Activated CD8-positive, alpha-beta memory T cell treated with anti-CD3 and anti-CD28 coated beads, Interleukin-2, amount 50 U/mL, for 4 hours (primary cell): ENCODE results near the gene TSPAN9.
A peak's percentile ranks its signal among the peaks of the same experiment; 100 is the strongest.

Experiments used
- DNase-seq: peaks from one replicate; pipeline ENCODE4 v3.0.0-alpha.2; 2020

TSPAN9 gene, protein sequence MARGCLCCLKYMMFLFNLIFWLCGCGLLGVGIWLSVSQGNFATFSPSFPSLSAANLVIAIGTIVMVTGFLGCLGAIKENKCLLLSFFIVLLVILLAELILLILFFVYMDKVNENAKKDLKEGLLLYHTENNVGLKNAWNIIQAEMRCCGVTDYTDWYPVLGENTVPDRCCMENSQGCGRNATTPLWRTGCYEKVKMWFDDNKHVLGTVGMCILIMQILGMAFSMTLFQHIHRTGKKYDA

DNA sequence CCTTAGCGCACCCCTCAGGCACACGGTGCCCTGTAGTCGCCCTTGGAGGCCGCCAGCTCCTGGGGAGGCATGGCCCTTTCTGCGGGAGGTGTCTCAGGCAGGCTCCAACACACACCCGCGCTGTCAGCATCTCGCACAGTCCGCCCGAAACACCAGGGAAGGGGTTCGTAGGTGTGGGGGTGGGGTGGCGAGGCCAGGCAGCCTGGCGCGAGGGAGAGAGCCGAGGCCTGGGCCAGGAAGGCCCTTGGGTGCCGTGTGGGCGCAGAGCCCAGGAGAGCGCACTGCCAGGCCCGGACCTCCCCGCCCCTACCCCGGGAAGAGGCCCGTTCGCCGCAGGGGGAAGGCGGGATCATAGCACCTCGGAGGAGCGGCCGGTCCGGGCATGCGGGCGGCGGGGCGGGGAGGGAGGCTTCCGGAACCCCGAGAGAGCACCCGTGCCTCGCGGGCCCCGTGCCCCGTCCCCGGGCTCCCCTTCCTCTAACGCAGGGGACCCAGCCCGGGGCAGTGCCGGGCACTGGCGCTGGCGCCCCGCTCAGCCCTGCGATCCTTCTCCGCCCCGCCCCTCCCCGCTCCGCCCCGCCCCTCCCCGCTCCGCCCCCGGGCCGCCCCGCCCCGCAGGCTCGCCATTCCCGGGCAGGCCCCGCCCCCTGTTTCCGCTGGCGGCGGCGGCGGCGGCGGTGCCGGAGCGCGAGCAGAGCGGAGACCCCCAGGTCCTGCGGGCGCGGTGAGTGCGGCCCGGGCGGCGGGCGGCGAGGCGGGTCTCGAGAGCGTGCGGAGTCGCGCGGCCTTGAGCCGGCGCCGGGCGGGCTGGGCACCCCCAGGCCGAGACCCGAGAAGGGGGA lies at the start of gene TSPAN9:
TSS of gene TSPAN9 (plus strand) at position 650 of the 842 bp plus-strand sequence. CDS start 123,815 bp downstream, outside the sequence.
- DNase-seq, result peak; percentile 72

DNA sequence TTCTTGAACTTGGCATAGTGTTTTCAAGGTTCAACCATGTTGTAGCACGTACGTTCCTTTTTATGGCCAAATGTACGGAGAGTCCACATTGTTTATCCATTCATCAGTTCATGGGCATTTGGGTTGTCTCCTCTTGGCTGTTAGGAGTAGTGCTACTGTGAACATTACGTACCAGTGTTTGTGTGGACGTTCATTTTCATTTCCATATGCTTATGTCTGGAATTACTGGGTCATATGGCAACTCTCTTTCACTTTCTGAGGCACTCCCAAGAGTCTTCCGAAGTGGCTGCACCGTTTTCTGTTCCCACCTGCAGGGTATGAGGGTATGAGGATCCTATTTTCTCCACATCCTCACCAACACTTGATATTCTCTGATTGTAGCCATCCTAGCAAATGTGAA lies 49.1 kb upstream of the TSPAN9 start:
- DNase-seq, result no peak

DNA sequence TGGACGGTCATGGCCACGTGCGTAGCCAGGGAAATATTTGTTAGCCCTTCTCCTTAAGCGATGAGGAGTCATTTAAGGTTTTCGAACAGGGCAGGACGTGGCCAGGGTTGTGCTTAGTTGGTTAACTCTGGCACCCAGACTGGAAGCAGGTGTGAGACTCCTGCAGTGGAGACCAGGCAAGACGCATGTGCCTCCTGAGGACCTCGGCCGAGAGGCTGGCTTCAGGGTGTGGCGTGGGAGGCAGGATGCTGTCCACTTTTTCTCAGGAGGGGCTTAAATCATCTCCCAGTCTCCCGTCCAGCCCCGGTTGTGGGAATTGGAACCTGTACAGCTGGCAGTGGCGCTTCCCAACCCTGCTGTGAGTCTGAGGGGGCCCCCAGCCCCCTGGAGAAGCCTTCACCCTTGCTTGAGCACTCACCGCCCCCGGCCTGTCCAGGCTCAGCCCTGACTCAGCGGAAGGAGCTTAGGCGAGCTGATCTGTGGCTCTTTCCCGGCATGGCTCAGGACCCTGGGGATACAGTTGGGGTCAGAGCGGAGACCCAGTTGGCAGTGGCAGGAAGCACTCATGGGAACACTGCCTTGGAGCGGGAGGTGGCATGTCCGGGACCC lies 46.3 kb upstream of the TSPAN9 start:
- no peak for DNase-seq

DNA sequence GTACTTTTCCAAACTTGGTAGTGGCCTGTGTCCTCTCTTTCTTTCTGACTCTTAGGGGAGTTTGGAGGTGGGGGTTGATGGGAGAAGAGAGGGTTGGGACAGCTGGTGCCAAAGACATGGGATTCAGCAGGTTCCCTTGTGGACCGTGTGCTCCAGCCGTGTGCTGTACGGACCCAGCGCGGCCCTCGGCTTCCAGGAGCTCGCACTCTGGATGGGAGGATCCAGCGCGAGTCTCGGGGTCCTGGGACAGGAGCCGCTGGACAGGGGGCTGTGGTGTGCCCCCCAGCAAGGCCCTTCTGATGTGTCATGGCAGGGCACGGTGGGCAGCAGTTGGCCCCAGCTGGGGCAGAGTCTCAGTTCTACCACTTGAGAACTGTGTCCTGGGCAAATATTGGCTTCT lies 45.0 kb upstream of the TSPAN9 start:
- no peak for DNase-seq

DNA sequence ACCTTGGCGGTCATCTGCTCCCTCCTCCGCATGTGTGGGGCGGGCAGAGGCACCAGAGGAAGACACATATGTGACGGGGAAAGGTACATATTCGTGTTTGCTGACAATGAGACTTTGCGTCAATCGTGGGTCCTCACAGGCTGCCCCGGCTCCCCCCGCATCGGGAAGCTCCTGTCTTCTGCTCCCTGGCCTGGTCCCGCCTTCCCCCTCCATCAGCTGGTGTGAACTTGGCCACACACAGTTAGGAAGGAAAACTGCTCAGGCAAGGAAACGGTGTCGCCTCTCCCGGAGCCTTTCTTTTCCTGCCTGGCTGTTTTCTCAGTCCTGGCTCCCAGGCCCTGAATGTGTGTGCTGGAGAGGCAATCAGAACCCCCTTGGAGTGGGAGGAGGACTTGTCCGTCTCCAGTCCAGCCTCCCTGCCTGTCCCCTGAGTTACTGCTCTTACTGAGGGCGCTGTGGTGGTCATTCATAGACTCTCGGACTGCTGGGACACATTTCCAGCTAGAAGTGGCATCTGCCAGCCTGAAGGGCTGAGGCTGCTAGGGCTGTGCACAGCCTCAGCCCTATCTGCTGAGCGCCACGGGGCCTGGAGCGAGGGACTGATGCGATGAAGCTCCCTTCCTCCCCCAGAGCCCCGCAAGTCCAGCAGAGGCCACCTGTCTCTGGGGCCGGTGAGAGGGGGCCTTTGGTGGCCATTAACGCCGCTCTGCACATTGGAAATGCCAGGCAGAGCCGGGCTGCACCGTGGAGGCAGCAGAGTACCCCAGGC lies 44.2 kb upstream of the TSPAN9 start:
- DNase-seq, result no peak

DNA sequence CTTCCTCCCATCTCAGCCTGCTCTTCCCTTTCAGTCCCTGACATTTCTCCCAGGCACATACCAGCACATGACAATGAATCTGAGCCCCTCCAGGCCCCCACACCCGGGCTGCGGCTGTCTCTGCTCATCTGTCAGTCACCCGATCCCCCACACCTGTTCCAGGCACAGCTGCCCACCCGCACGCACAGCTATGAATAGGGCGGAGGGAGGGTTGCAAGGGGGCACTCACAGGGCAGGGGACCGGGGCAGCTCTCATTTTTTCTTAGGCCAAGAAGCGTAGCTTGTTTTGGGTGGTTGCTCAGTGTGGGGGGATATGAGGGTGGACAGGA lies 43.7 kb upstream of the TSPAN9 start:
- no peak for DNase-seq

DNA sequence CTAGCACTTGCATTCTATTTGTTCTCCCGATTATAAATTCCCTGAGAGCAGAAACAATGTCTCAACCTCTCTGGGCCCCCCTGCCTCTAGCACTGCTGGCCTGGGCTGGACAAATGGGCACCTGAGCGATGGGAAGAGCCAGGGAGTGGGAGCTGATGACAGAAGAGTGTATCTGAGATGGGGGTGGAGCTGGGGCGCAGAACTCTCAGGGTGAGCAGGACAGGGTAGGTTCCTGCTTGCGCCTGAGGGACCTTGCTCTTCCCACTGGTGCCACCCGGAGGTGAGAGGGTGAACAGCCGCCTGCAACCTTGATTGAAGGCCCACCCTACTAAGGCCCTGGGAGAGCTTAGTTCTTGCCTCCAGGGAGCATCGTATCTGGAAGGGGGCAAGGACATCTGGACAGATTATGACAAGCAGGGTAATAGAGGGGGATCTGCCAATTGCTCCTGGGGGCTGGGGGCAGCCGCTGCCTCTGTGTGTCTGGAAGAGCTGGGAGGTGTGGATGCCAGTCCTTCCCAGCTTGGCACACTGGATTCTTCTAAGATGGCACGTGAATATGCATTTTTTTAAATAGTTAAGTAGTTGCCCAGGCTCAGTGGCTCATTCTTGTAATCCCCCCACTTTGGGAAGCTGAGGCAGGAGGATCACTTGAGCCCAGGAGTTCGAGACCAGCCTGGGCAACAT lies 43.0 kb upstream of the TSPAN9 start:
- DNase-seq, result no peak

DNA sequence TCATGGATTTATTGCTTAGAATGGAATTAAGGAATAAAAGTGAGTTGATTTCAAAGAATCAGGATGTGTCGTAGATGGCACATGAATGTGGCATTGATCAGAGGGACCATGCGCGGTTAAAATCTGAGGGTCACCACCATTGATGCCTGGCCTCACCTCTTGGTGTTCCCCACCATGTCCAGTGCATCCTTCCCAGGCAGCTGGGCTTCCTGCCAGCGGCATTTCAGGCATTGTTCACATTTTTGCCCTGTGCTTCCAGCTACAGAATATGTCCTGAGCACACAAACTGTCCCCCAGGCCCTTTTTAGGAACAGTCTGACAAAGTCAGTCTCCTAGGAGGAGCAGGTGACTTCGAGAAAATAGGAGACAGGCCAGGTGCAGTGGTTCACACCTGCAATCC lies 42.0 kb upstream of the TSPAN9 start:
- DNase-seq, result no peak

DNA sequence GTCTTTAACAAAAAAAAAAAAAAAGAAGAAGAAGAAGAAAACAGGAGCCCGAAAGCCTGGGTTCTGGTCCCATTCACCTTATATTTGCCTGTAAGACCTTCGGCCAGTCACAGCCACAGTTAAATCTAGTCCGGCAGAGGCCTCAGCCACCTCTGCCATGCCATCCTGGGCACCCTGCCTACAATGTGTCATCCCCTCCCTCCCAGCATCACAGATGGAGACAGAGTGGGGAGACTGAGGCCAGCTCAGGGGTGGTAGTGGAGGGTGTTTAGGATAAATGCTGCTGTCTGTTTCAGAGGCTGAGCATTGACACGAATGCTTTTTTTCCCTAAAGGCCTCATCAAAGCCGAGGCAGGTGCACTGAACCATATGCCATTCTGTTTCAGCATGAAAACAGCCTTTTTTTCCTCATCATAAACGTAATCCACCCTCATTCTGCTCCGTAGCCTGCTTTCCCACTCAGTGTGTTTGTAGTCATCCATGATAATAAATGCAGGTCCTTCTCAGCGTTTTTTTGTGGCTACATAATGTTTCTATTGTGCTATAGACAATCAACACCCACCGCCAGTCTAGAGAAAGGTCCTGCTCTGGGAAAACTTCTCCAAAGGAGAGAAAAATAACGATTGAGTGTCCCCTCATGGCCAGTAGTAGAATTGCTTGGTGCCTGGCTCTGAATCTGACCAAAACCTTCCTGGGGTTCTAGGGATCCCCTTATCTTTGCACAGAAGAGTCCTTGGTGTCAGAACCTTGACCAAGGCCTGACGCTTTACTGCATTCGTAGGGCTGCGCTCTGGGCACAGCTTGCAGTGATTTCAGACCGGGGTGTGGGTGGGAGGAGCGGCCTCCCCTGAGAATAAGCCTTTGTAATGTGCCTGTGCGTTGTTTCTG lies 41.1 kb upstream of the TSPAN9 start:
- DNase-seq, result no peak

DNA sequence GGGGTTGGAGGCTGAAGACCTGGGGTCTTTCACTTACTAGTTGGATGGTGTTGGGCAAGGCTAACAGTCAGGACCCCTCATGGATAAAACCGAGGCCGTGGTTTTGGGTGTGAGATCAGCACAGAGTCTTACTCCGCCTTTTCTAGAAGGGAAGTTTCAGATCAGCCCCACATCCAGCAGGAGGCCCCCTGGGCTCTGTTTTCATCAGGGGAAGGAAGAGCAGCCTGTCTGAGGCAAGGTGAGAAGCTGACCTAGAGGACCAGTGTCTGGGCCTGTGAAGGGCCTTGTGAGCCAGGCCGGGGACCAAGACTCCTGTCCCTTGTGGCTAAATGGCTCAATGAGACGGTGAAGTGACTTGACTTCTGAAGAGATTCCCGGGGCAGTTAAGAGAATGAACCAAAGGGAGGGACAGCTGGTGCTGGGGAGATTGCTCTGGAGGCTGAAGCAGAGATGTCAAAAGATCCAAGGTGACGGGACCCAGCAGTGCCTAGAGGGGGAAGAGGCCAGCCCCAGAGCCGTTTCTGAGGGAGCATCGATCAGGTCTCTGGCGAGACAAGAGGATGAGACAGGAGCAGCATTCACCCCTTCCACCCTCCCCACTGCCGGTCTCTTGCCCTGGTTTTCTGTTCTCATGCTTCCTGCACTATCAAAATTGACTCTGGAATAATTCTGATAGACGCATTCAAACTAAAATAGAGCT lies 40.1 kb upstream of the TSPAN9 start:
- DNase-seq, result no peak

DNA sequence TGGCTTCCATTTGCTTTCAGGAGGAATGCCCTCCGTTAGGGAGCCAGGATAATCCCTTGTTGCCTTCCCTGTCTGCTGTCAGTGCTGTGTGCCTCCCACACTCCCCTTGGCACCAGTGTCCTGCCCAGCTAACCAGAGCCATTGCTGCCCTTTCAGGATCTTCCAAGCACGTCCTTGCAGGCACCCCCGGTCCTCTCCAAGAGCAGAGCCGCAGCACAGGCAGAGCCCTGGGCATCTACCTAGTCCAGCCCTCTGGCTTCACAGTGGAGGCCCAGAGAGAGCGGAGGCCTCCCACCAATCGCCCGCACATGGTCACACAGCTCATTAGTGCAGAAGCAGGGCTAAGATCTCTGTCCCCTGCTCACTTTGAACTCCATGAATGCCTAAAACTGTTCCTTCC lies 39.0 kb upstream of the TSPAN9 start:
- DNase-seq, result no peak

DNA sequence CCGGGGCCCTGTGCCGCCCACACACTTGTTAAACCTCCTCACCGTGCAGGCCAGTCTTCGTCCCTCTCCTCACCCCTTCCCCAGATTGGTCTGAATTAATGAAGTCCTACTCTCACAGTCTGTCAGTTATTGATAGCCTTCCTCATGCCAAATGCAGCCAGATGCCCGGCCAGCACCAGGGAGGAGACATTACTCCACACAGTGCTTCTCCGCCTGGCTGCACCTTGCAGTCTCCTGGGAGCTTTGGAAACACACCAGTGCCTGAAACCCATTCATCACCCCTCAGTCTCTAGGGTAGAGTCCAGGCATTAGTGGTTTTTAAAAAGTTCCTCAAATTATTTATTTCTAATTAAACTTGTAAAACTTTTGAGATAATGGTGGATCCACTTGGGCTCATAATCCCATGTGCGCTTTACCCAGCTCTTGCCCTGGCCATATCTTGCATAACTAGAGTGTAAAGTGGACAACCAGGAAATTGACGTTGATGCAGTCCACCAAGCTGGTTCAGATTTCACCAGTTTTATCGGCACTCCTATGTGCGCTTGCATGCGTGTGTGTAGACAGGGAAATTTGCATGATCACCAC lies 38.2 kb upstream of the TSPAN9 start:
- no peak for DNase-seq

DNA sequence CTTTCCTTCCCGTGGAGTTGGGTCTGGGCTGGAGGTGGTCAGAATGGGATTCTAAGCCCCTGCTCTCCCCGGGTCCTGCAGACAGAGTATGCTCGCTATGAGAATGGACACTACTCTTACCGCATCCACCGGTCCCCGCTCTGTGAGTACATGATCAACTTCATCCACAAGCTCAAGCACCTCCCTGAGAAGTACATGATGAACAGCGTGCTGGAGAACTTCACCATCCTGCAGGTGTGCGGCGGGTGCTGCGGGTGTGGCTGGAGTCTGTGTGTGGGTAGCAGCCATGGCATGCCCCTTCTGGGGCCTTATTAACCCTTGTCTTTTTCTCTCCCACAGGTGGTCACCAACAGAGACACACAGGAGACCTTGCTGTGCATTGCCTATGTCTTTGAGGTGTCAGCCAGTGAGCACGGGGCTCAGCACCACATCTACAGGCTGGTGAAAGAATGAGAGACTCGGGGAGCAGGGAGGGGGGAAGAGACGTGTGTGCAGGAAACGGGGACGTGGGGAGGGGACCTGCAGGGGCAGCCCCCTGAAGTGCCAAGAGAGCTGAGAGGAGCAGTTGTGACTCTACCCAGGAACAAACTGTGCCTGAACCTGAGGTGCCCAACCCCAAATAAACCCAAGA lies 37.0 kb upstream of the TSPAN9 start:
- no peak for DNase-seq

DNA sequence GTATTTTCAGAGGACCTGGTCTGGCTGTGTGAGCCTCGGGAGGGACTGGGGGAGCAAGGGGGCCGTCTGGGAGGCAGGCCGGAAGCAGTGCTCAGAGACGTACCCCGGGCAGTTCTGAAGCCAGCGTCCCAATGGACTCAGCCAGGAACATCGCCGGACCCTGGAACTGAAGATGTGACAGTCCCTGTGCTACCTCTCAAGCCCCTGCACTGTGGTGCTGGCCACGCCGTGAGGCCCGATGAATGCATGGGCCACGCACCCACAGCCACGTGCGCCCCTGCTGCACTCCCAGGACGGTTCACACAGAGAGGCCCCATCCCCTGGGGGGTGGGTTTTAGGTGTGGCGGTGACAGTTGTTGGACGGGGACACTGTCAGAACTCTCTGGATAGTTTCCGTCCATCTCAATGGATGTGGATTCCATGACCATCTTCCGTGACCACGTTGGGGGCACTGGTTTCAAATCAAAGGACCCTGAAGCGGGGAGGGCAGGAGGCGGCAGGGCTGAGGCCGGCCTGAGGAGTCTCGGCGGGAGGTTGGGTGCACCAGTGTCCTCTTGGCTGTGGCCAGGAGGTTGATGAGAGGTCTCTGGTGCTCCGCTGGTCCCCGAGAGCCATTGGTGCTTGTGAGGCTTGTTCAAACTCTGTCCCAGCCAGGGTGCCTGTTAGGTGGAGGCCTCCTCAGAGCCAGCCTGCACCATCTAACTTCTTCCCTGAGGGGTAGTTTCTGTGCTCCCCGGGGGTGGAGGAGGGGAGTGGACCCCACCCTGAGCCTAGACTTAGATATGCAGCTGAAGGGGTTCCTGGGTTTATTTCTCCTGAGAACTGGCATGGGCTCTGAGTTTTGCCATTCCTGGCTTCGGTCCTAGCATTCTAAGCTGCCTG lies 36.3 kb upstream of the TSPAN9 start:
- no peak for DNase-seq

DNA sequence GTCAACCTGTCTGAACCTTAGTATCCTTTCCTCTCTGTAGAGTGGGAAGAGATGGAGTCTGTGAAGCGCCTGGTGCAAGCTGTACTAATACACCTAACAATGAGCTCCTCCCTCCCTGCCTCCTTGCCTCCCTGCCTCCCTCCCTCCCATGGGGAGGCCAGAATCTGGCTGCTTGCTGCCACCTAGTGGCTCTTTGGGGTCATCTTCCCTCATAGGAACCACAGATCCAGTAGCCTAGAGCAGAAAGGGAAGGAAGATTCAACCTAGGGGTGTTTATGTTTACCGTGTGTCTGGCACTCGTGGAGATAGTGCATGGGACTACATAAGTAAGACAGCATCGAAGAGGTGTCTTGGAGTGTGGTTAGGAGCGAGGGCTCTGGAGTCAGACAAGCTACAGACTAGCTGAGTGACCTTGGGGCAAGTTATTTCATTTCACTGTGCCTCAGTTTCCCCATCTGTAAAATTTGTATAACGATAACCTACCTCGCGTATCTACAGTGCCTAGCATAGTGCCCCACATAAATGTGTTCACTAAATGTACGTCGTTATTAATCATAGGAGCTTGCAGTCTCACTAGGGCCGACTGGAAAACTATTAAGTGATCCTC lies 35.5 kb upstream of the TSPAN9 start:
- peak; percentile 30 for DNase-seq

DNA sequence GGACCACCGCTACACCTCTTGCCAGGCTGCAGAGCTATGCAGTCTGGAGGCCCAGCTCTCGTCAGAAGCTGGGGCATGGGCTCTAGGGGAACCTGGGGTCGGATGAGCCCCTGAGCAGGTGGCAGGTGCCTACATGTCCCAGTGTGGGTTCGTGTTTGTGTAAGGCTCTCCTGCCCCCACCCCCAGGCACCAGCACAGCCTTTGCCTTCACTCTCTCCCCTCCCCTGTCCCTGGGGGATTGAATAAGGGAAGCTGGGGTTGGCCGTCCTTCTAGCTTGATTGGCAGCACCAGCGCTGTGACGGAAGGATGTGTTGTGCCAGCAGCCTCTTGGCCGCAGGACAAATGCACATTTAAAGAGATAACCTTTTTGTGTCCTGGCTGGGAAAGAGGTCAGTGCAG lies 34.8 kb upstream of the TSPAN9 start:
- DNase-seq, result no peak

DNA sequence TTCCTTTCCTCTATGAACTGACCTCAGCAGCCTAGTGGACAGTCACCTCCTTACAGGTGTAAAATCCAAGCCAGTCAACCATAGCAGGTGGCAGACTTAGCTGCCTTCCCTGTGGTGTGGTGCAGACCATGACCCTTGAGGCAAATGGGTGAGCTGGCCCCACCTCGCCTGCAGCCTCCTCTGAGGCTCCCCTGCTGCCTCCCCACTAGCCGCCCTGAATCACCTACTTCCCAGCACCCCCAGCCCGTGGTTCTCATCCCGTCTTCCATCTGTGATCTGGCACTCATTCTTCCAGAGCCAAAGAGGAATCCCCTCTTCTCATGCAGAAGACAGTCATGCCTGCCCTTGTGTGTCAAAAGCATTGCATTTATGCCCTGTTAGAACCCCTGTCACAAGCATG lies 34.4 kb upstream of the TSPAN9 start:
- no peak for DNase-seq

DNA sequence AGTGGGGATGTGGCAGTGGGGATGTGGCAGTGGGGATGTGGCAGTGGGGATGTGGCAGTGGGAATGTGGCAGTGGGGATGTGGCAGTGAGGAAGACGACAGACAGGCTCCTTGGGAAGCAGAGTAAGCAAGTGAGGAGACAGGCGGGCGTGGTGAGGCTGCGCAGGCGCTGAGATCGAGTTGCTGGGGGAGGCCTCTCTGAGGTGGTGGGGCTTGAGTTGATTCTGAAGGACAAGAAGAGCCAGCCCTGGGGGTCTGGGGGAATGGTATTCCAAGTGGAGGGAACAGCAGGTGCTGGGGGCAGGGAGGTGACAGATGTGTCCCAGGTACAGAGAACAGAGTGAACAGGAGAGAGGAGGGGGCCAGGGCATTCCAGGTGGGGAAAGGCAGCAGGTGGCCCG lies 33.8 kb upstream of the TSPAN9 start:
- no peak for DNase-seq

DNA sequence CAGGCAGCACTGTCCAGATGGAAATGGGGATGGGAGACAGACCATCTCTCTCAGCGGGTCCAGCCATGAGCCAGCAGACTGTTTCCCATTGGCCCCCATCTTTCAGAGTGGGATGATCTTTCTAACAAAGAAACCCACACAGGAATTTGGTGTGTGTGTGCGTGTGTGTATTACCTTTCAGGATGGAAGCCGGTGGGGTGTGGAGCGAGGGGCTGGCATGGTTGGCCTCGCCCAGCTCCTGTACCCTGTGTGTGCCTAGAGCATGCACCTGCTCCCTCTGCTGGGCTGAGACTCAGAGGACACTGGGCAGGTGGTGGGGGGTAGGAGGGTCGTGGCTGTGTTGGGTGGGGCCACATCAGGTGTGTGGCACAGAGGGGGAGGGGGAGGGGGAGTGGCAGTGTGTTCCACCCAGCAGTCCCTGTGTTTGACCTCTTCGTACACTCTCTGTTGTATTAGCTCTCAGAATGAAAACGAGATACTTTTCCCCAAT lies 33.0 kb upstream of the TSPAN9 start:
- no peak for DNase-seq
